Activated T-cell treated with anti-CD3 and anti-CD28 coated beads for 4 hours (primary cell): ENCODE results near the gene SORCS1.

Experiments
- DNase-seq: peaks from one replicate; pipeline ENCODE4 v3.0.0-alpha.2; 2020

SORCS1 gene

DNA sequence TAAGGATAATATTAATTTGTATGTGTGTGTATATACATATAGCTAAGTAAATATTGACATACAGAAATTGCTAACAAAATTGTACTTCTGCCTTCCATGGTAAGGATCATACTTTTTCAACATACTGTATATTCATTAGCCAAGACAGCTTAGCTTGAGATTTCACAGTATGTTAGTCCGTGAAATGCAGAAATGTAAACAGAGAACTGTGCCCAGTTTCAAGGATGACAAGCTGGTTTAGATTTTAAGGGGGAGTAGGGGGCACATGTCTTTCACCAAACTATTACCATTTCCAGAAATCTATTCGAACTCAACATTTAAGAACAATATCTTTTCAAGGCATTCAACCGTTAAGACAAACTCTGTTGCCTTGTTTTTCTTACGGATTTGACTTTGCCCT is 182.2 kb downstream of the SORCS1 start:
- DNase-seq, result no peak

DNA sequence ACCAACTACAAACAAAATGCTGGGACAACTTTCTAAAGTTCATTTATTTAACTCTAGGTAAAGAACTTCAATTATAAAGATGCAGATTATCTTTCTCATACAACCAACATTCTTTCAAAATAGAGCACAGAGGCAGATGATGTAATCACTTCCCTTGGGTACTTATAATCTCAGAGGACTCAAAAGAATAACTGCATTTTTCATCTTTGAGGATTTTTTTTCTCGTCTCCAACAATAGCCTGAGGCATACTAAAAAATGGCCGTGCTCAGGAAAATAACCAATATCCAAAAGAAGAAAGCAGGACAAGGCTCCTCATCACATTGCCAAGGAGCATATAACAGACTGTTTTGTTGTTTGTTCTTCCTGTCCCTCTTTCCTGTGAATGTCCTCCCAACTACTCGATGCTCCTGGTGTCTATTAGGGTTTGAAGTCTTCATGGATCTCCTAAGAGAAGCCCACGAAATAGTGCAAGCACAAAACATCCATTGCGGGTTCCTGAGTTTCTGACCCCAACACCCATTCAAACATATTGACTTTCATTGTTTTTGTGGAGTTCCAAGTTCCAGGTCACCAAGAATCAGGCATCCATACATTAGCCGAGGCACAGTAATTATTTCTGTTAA is 182.9 kb downstream of the SORCS1 start:
- no peak for DNase-seq

DNA sequence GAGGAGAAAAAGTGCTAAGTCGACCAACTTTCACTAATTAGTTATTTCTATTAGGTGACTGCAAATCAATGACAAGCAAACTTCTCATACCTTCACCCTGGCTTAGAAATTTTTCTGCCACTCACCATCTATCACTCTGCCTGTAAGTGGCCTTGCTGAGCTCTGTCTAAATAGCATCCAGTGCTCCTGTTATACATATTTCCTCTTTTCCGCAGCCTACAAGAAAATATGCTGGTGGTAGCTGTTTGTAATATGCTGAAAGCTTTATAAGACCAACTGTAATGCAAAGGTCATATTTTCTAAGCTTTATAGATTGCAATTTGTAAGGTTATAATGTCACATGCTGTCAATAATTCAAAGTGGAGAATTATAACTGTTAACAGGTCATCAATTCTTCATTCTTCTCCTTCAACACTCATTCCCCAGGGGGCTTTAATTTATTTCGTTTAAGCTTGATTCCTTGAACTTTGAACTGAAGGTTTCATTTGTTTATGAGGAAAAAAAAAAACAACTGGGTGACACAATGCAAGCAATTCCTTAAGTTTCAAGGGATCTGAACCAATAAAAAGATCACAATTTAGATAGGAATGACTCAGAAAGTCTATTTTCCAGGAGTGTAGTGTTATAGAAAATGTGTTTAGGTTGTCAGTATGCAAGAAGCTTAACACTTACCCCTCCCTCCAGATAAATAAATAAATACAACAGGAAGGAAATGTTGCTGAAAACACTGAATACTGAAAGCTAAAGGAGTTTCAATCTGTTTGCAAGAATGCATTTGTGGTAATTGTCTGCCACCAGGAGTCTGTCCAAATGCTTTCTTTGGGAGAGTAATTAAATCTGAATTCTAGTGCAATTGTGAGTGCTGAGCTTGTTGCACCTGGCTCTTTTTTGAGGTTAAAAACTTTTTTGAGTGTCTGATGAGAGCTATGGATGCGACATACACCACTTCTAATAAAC is 183.7 kb downstream of the SORCS1 start:
- no peak for DNase-seq

DNA sequence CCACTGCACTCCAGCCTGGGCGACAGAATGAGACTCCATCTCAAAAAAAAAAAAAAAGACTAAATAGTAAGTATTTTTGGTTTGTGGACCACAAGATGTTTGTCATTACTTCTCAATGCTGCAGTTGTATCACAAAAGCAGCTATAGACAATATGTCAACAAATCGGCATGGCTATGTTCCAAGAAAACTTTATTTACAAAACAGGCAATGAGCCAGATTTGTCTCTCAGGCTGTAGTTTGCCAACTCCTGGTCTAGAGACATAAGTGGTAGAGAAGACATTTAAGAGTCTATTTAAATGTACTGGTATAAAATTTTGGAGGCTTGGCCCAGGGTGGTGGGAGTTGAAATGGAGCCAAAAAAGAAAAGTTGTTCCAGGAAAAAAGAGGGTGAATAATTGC is 185.8 kb downstream of the SORCS1 start:
- DNase-seq, result no peak

DNA sequence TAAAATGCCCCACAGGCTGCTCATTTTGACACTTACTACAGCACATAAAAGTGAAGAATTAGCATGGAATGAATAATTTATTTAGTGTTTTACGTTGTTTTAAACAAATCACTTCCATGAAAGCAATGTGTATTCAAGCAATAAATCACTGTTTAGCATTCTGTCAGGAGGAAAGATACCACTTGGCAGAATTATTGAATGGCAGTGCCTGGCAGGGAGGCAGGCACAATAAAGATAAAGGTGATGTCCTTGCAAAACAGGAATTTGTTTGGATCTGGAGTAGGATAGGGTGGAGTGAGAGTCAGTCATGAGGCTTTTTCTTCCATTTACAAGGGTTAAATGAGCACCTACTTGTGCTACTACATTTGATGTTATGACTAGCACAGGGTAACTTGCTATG is 190.8 kb downstream of the SORCS1 start:
- no peak for DNase-seq

DNA sequence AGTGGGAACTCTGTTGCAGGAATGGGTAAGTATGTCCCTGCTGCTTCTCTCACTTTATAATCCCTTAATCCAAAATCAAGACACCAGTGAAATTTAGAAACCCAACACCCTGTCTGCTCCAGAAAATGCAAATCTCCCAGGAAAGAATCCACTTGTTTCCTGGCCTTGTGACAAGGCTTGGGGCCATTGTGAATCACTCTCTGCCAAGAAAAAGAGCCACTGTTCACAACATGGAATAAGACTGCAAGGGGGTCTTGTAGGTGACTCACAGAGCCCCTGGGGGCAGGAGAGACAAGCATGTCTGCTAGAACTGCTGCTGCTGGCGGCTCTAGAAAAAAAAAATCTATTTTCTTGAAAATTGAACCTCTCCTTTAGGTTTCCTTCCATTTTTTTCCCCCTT is 191.2 kb downstream of the SORCS1 start:
- no peak for DNase-seq

DNA sequence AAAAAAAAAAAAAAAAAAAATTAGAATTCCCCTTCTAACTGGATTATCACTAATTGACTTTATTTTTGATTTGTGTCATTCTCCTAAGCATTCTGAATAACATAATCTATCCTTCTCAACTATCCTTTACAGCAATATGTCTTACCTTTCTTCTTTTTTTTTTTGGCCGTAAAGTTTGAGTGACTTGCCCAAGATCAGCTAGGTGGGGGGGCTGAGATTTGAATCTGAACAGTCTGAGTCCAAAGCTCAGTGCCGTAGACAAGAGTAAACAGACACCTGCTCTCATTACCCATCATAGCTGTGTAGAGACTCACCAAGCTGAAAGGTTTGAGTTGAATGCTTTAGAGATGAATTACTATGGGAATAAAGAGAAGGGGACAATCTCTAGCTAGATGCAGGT is 192.1 kb downstream of the SORCS1 start:
- DNase-seq, result no peak

DNA sequence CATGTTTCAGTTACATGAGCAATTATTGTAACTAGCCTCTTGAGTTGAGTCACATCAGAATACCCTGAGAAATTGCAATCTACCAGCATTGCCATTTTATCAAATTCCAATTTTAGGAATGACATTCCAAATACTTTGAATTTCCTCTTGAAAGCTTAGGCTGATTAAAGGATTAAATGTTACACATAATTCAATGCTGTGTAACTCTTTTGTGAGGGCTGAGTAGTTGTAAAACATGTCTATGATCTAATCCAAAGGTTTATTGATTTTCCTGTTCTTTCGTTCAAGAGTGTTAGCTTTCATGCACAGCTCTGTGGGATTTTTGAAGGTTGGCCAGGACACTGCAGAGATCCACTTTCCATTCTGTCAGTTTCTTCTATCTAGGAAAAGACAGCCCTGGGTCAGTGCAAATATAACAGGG is 193.1 kb downstream of the SORCS1 start:
- DNase-seq, result no peak

DNA sequence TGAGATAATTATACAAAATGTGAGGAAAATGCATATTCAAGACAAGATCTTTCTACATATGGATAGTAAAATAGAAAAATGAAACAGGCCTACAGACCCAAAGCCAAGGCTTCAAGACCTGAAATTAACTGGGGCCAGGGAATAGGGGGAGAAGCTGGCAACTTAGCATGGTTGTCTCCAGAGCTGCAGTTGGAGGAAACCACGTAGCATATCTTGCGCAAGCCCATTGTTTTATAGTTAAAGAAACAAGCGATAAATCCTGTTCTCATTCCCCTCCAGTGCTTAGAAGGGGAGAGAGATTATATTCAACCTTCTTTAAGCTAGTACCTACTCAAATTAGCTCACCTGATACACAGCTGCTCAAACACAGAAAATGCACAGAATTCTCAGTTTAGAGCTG is 197.1 kb downstream of the SORCS1 start:
- DNase-seq, result no peak

DNA sequence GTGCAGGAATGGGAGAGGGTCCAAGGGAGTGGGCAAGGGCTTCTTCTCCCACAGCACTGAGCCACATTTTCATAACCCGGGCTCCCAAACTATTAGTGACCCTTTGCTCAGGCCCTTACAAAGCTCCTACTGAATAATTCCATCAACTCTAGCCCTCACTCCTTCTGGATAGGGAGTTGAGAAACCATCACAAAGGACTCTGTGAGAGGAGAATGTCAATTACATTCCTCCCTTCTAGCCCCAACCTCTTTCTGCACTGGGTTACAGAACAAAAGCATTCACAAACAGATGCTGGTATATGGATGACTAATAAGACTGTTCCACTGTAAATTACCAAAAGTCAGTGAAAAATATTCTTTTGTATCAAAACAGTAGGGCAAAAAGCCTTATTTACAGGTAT is 203.7 kb downstream of the SORCS1 start:
- DNase-seq, result no peak

DNA sequence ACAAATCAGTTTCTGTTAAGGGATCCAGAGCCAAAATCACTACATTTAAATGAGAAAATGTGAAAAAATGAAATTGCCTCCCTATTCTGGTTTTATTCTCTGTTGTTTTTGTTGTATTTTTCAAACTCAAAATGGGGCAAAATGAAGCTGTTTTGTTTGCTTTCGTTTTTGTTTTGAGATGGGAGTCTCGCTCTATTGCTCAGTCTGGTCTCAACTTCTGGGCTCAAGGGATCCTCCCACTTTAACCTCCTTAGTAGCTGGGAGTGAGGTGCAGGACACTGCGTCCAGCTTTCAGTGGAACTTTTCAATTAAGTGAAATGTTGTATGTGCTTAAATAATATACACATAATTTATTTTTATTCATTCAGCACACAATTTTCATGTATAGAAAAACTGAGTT is 205.0 kb downstream of the SORCS1 start:
- no peak for DNase-seq

DNA sequence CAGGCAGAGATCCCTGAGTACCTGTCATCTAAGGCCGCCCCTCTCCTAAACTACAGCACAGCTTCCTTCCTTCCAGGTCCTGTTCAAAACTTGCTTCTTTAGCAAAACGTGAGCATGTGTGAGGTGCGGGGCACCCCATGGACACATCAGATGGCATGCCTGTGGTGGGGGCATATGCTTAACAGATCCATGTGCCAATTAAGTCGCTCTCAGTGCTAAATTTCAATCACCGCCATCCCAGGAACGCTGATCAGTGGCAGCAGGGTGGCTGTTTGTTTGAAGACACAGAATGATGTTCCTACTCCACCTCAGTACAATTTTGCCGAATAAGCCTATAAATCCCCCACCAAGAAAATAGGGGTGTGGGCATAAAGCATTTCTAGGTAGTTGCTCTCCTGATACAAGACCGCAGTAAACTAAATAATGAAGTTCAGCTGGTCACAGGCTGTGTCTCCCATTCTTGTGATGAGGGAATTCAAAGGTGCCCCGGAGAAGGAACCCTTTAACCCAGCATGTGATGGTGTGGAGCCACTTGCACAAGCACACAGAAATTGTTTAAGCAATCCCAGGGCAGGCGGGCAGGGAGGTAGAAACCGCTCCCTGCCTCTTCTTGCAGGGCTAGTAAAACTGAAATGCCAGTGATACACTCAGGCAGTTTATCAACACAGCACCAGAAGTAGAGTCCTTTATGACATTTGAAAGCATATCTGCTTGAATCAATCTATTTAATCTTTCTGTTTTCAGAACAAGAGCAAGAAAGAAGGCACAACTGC is 205.7 kb downstream of the SORCS1 start:
- DNase-seq, result no peak

DNA sequence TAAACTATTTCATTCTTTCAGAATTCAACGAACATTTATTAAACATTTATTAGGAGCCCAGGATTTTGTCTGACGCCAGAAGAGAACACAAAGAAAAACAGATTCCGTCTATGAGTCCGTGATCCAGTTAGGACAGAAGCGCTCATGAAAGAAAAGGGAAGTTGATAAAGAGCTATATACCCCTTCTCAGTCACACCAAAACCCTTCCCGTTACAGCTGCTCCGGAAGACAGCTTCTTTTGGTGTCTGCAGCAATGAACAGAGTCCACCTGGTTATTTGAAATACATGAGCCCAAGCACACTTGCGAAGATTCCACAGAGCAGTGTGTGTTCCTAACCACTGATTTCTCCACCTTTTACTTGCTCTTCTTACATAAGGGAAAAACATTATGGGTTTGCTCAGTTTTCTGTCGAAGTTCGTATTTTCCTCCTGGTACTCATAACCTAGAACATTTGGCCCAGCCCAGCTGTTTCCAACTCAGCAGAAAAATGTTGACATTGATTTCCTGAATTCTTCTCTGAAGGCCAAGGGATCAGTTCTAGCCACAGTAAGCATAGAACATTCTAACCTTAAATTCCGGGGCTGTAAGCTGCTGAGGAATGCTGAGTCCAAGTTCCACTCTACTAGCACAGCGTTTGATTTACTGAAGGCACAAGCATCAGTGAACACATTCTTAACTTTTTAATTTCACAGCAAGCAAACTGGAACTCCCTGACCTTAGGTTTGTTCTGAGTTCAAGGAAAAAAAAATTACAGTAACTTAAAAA is 206.5 kb downstream of the SORCS1 start:
- no peak for DNase-seq

DNA sequence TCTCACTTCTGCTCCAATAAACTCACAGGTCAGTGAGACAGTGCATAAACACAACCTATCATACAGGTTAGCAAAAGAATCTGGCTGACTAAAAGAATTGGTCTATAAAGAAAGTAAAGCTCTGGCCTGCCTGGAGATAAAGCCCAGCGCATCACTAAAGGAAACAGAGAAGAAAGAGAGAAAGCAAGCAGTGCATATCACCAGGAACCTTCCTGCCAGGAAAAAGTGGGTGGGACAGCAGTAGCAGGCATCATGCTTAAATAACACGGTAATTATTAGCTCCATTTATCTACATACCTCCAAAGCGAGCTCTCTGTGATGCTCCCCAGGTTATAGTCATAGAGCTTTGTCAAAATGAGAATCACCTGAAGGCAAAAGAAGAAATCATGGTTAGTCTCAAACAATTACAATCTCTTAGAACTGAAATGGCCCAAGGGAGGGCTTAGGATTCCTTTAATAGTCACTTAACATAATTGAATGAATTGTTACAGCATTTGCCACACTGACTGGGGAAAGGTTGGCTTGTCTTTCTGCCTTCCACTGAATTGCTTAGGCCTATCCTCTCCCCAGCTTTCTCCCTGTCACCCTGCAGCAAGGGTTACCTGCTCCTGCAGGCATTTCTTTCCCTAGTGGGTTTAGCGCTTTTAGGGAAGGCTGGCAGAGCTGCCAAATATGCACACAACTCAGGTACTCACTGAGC is 208.1 kb downstream of the SORCS1 start:
- DNase-seq, result no peak

DNA sequence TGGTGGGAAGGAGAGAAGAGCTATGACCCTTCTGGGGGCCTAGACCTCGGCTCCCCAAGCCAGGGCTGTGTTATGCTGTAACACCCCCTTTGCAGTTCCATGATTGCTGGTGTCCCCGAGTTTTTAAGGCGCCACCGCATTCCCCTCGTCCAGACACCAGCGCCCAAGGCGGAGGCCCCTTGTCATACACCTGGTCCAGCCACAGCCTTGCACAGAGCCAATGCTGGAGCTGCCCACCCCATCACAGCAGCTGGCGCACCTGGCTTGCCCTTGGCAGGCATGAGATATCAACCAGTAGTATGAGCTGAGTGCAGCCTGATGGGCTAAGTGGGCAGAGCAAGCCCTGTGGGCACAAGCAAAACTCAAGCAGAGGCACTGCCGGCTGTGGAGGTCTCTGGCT is 209.4 kb downstream of the SORCS1 start:
- no peak for DNase-seq

DNA sequence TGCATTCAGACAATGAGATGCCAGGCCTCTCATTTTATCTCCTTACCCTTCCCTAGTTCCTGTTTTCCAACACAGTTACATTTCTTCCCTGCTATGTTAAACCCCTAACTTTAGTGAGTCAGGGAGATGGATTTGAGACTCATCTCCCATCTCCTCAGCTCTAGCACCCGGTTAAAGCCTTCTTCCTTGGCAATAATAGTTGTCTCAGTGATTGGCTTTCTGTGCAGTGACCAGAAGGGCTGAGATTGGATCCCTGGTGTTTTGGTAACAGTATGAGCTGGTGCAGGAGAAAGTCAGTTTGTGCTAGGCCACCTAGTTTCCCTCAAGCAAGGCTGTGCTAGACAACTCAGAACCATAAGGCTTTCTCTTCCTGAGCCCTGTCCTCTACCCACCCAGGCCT is 212.5 kb downstream of the SORCS1 start:
- DNase-seq, result no peak

DNA sequence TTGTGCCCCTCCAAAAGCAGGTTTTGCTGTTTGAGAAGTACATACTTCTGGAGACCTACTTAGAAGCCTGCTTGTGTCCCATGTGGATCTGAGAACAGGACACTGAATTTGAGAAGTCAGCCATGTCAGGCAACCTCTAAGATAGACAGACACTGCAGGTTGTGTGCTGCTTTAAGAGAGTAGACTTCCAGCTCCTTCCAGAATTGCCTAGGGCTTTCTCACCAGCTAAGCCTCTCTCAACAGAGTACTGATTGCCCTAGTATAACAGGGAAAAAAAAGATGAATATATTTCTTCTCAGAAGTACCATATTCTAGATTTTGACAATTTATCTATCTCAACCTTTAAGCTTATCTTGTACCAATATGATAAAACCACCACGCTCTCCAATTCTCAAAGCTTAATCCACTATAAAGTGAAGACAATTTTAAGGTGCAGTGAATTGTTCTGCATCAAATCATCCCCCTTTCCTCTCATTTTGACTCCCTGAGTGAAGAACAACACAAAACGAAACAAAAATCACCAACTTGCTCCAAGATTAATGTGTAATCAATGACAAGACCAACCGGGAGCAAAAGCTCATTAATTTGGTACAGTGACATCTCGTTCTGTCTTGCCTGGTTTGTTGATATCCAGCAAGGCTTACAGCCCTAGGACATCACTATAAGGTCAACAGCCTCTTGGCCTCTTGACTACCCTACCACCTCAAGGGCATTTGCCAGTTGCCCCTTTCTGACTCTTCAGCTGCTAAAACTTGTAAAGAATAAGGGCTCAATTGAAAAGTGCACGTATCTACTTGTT is 214.6 kb downstream of the SORCS1 start:
- DNase-seq, result no peak

DNA sequence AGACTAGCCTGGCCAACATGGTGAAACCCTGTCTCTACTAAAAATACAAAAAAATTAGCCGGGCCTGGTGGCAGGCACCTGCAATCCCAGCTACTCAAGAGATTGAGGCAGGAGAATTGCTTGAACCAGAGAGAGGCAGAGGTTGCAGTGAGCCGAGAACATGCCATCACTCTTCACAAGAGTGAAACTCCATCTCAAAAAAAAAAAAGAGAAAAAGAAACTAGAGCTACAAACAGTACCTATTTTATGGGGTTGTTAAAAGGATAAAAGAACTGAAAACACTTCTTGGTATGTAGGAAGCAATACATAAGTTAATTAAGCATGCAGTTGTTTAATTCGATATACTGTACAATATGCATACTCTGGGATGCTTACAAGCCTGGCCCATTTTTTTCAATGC is 216.9 kb downstream of the SORCS1 start:
- DNase-seq, result no peak

DNA sequence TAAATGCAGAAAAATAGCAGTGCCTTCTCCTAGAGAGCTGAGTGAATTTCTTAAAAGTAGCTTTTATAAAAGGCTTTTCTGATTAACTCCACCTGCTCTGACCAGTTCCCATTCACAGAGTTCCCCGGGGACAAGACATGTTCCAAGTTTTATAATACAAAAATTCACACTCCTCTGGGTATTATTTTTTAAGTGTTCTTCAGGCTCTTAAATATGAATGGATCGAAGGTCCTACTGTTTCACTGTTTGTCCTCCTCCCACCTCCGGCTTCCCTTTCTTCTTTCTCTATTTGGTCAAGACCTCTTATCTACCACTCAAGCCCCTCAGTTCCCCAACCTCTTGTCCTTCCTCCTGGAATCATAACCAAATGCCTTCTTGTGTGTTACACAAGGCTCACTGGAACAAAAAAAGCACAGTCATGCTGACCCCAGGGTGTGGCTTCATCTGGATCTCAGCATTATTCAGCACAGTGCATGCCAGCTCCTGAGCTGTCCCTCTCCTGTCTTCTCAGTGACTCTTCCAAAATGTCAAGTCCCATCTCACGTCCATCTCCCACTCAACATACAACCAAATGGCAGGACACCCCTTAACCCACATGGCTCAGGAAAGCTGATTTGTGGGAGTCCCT is 222.4 kb downstream of the SORCS1 start:
- no peak for DNase-seq

DNA sequence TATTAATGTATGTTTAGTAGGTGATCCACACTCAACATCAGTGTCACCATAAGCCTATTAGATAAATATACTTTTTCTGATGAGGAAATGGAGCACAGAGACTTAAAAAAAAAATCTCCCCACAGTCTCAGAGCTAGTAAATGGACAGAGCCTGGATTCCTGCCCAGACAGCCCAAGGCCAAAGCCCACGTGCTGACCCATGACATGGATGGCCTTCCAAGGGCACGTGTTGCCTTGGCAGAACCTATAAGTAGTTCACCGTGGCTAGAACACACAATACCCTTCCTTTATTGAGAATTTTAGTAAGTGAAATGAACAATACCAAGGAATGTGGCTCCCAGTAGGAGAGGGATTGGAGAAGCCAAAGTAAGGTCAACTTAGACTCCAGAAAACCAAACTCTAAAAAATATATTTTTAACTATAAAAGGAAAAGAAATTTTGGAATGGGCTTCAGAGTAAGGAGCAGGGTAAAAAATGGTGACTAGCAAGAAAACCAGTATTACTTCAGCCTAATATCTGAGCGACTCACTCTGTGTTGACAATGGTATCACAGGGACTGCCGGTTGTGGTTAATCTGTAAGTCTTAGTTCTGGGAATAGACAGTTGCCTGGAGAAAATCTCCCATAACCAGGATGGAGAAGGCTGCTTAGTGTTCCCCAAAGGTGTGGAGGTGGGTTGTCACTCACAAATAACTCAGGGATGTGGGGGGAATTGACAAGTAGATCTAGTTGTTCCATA is 223.0 kb downstream of the SORCS1 start:
- no peak for DNase-seq
